ENCODE results near the gene PON2.

GRCh38 chr7:95389516-95389915, 45.3 kb downstream of the PON2 start:
- TF ChIP-seq POLR2A (IDR thresholded peaks at IDR 0.05) (no peak), CTCF (IDR thresholded peaks at IDR 0.05) (no peak)

All from tibial nerve (tissue), 3 donors.